ENCODE data around the gene TNKS1BP1. TPM values are rescaled to one million over a fixed set of nuclear protein-coding genes. Genes with fewer than 3 reads are reported as not detected.
A peak's percentile ranks its signal among the peaks of the same experiment; 100 is the strongest.

TNKS1BP1 gene
- total RNA-seq, 4 donors from 2014 or later, result 93.9 to 215 (median 124) TPM

- intact Hi-C loops (cut with DNase I), result no loop called here
- Histone ChIP-seq H3K9me3 (no peaks in the 10 kb centered on the region), H3K4me1 (peaks cover 84 to 96% (median 94%) of the 10 kb centered on the region in 4 donors), H3K27me3 (no peaks in the 10 kb centered on the region), H3K27ac (replicated peaks in 1 of 4) (peak overlapping the region; percentile 84 to 93 (median 88)), H3K4me3 (peak overlapping the region; percentile 54 to 79 (median 59)), H3K36me3 (peaks cover 35 to 75% (median 67%) of the 10 kb centered on the region in 4 donors)
- TF ChIP-seq POLR2A (IDR thresholded peaks at IDR 0.05; ENCODE audit: low read depth), result no peak
- TF ChIP-seq POLR2AphosphoS5 (IDR thresholded peaks at IDR 0.05), result no peak
- no peak for TF ChIP-seq EP300 (IDR thresholded peaks at IDR 0.05)
- TF ChIP-seq CTCF (IDR thresholded peaks at IDR 0.05), result no peak
- DNase-seq (ENCODE audit: extremely low spot score), result no peak
- WGBS, result 45% methylated on average over 6 of the region's 6 CpGs
Observed at GRCh38 chr11:57310630-57311086, 14.1 kb downstream of the TNKS1BP1 start.

GRCh38 chr11:57310091-57310490 lies 14.7 kb downstream of the TNKS1BP1 start:
- Histone ChIP-seq H3K27me3 (no peaks in the 10 kb centered on the region), H3K4me1 (peaks cover 83 to 96% (median 94%) of the 10 kb centered on the region in 4 donors), H3K4me3 (peak overlapping the region in 3 of 4 donors; percentile 57 to 79 (median 61)), H3K9me3 (no peaks in the 10 kb centered on the region), H3K27ac (replicated peaks in 1 of 4) (peak overlapping the region; percentile 84 to 93 (median 88)), H3K36me3 (peaks cover 35 to 75% (median 64%) of the 10 kb centered on the region in 4 donors)
- TF ChIP-seq CTCF (IDR thresholded peaks at IDR 0.05) (no peak), EP300 (IDR thresholded peaks at IDR 0.05) (no peak), POLR2A (IDR thresholded peaks at IDR 0.05; ENCODE audit: low read depth) (no peak)
- no peak for DNase-seq (ENCODE audit: extremely low spot score)
- WGBS, result 82% methylated on average over 6 of the region's 6 CpGs
- intact Hi-C loops (cut with DNase I), result no loop called here

GRCh38 chr11:57309106-57310059 lies 15.4 kb downstream of the TNKS1BP1 start:
- Histone ChIP-seq H3K27me3 (no peaks in the 10 kb centered on the region), H3K9me3 (no peaks in the 10 kb centered on the region), H3K36me3 (peaks cover 28 to 69% (median 57%) of the 10 kb centered on the region in 4 donors), H3K4me1 (peaks cover 89 to 98% (median 96%) of the 10 kb centered on the region in 4 donors), H3K27ac (replicated peaks in 1 of 4) (peak overlapping the region; percentile 84 to 93 (median 88)), H3K4me3 (no peak overlapping the region)
- no peak for DNase-seq (ENCODE audit: extremely low spot score)
- no peak for TF ChIP-seq POLR2A (IDR thresholded peaks at IDR 0.05; ENCODE audit: low read depth)
- TF ChIP-seq CTCF (IDR thresholded peaks at IDR 0.05), result no peak
- no peak for TF ChIP-seq POLR2AphosphoS5 (IDR thresholded peaks at IDR 0.05)
- no peak for TF ChIP-seq EP300 (IDR thresholded peaks at IDR 0.05)
- intact Hi-C loops (cut with DNase I), result no loop called here
- WGBS, result 81% methylated on average over 23 of the region's 24 CpGs

- intact Hi-C loops (cut with DNase I), result no loop called here
- Histone ChIP-seq H3K36me3 (peaks cover 19 to 66% (median 52%) of the 10 kb centered on the region in 4 donors), H3K4me1 (peaks cover 92 to 100% (median 98%) of the 10 kb centered on the region in 4 donors), H3K27me3 (no peaks in the 10 kb centered on the region), H3K9me3 (no peaks in the 10 kb centered on the region), H3K4me3 (peak overlapping the region in 1 of 4 donors; percentile 2), H3K27ac (replicated peaks in 1 of 4) (peak overlapping the region; percentile 5 to 46 (median 22))
- DNase-seq (ENCODE audit: extremely low spot score), result no peak
- TF ChIP-seq EP300 (IDR thresholded peaks at IDR 0.05) (no peak), POLR2AphosphoS5 (IDR thresholded peaks at IDR 0.05) (no peak), POLR2A (IDR thresholded peaks at IDR 0.05; ENCODE audit: low read depth) (no peak), CTCF (IDR thresholded peaks at IDR 0.05) (no peak)
- WGBS, result 93% methylated on average over 9 of the region's 10 CpGs
Observed at GRCh38 chr11:57308426-57309060, 16.2 kb downstream of the TNKS1BP1 start.
